ENCODE measurements around the gene PIAS1.
"Not testable (repeated sequence)": the region's sequence is repeated elsewhere in the genome, so short reads cannot be mapped to it uniquely, and the experiment has no call there.

Gene PIAS1

DNA sequence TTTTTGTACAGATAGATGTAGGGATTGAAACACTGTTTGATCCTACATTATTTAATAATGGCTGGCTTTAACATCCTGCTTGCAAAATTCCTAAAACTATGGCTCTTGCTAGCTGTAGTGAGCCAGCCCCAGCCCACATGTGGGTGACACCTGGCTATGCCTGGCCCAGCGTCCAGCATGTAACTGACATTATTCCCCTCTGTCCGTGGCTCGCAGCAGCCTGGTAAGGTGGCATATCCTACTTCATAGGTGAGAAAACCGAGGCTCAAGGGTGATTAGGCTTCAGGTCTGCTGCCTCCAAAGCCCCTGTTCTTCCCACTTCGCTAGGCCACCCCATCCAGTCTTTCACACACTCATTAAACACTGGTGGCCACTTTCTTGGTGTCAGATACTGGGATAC lies 149.4 kb downstream of the PIAS1 start:
- DNase-seq (ENCODE audit: low read depth) = no peak

DNA sequence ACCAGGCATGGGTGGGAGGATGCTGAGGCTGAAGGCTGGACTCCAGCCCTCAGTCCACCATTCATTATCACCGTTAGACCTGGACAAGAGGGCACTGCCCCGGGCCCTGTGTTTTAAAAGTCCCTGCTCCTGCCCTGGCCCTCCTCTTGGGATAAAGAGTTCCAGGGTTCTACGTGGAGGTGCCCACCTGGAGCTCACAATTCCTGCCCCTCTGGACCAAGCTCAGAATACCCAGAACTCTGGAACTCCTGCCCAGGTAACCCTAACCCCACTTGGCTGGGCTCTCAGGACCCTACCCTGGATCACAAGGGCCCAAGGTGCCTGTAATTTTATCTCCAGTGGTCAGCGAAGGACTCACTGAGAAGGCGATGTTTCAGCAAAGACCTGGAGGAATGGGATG lies 149.8 kb downstream of the PIAS1 start:
- DNase-seq (ENCODE audit: low read depth) = no peak

DNA sequence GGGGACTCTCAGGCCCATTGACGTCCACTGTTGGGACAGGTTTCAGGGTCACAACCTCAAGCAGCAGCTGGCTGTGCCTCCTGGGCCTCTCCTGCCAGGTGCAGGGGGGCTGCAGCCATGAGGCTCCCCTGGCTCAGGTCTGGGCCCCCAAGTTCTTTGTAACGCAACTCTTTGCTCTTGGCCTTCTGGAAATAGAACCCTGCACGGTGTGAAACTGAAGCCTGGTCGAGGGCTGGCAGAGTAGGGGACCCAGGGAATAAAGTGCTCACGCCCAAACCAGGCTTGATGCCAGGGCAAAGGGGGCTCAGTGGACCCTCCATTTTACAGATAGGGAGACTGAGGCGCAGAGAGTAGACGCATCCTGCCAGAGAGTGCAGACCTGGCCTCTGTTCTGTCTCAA lies 150.2 kb downstream of the PIAS1 start:
- no peak for DNase-seq (ENCODE audit: low read depth)

DNA sequence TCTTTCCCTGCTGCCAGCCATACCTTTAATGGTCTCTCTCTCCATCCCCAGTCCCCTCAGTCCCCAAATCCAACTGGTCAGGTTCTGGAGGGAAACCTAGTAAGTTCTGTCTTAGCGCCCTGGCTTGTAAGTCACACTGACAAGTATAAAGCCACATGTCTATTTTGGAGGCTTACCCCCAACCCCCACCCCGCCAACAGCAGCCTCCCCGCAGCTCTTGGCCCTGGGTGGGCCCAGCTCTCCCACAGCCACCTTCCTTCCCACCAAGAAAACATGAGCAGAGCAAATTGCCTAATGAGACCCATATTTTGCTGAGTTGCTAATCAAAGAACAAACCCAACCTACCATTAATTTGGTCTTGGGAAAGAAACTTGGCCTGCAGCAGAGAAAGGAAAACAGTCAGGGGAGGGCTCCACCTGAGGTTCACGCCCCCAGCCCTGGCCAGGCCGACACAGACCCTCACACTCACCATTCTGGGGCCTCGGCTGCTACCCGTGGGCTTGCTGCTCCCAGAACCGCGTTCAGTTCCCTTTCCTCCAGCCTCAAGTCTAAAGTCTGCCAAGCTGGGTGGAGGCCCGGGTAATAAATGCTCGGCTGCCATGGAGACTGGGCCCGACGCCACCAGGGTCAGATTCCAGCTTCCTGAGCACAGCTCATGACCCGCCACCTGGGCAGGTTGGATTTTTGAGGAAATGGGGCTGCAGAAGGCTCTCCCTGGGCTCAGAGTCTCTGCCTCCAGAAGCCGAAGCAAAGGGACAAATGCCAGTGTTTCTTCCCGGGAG lies 150.9 kb downstream of the PIAS1 start, which contains the start of gene CALML4:
Gene CALML4, minus strand, starts transcription at position 557 of the 782 bp plus-strand sequence. Its CDS starts 85 bp downstream, at position 472.
- DNase-seq (ENCODE audit: low read depth) = no peak

DNA sequence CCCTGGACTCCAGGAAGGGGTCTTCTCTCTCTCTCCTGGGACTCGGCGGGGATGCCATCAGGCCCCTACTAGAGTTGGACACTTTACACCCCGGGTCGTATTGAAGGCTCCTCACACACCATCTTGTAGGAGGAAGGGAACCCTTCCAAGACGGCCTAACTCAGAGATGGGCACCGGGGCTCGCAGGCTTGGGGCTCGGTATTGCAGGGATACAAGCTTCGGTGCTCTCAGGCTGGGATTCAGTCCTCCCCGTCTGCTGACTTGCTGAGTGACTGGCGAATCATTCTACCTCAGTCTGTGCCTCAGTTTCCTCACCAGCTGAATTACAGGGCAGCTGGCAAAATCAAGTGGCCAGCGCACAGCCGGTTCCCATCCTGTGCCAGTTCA lies 151.4 kb downstream of the PIAS1 start:
- DNase-seq (ENCODE audit: low read depth) = no peak

DNA sequence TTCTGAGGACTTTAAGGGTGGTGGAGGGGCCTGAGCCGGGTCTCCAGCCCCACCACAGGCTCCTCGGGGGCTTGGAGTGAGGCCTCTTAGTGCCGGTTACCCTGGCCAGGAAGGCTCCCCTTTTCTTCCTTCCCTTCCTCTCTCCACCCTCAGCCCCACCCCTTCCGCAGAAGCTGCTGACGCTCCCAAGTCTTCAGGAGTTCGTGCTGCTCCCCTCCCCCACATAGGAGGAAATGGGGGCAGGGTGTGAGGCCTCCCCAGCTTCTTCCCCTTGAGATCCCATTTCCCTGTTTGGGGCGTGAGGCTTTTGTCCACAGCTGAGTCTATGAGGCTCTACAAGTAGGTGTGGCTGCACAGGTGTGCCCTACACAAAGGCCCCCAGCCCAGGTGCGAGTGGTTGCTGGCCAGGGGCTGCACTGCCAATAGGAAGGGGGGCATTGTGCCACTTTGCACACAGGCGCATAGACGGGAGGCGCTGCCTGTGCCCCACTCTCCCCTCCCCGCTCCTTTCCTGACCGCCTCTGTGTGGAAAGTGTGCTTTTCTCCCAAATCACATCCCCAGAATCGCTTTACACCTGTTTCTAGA lies 151.9 kb downstream of the PIAS1 start:
- DNase-seq (ENCODE audit: low read depth) = no peak

DNA sequence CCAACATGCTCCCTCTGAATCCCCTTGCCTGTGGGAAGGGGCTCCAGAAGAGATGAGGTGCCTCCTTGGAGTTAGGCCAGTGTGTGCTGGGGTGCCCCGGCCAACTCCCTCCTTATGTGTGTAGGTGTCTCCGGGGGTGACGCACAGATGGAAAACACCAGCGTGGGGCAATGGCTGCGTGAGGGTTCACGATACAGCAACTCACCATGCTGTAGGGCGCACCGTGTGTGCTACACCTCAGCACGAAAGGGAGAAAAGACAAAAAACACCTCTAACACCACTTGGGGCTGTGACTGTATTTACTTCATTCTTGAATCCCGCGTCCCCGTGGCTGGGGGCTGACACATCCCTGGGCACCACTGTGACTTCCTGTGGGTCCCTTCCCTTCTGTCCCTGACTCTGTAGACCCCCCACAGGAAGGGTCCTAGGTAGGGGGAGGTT lies 152.6 kb downstream of the PIAS1 start:
- no peak for DNase-seq (ENCODE audit: low read depth)

DNA sequence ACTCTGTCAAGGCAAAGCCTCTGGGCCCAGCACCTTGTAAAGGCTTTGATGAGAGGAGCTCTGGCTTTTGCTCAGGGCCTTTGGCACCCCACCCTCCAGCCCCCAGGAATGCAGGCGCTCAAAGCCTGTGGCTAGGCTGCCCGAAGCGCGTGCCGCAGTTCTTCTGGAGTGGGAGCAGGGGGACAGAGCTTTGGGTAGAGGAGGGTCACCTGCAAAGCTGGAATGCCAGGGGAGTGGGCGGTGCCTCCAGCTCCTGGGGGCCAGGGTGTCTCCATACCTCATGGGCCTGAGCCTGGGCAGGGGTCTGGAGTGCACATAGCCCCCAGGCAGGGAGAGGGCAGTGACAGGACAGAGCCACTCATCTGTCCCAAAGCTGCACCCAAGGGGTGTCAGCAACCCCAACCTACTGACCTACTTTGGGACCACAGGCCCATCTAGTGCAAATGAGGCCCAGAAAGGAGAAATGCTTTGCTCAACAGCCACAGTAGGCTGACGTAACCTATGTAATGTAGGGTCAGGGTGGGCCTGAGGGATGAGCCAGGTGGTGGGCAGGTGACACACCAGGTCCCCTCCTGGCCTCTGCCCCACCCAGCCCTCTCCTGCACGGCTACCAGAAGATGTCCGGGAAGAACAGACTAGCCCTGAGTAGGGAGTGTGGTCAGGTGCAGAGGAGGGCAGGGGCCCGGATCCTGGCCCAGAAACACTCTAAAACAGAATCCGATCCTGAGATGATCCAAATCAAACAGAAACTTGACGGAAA lies 153.2 kb downstream of the PIAS1 start:
- DNase-seq (ENCODE audit: low read depth) = no peak

DNA sequence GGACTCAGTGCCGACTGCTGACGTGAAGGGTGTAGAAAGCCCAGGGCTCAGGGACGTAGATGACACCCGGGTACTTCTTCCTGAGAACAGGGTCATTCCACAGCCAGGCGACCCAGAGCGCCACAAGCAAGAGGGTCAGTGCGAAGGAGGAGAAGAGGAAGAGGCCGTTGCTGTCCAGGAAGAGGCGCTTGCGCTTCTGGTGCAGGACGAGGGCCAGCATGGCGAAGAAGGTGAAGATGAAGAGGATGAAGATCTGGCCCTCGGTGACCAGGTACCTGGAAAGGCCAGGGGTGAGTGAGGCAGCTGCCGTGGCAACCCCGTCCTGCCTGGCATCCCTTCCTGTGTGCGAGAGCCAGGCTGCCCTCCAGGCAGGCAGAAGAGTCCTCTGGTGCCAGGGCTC lies 154.0 kb downstream of the PIAS1 start:
- no peak for DNase-seq (ENCODE audit: low read depth)

DNA sequence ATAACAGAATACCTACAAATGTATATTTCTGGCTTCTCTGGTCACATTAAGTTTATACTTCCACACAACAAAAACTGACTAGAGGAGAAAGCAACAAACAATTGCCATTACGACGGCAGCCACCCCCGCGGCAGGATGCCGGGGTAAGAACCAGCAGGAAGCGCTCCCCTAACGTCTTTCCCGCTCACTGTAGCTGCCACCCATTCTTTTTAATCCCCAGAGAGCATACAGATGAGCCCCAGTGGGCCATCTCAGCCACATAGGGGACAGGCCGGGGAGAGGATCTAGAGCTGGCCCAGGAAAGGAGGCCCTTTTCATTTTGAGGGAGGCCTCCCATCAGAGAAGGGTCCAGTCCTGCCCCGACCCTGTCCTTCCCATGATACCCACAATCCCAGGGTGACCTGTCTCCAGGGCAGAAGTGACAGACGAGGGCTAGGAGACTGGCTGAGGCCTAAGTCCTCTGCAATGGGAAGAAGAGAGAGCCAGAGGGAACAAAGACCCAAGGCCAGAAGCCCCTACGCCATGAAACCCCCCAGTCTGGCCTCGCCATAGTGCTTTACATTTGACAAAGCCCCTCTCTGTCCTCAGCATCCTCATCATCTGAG lies 154.6 kb downstream of the PIAS1 start:
- DNase-seq (ENCODE audit: low read depth) = no peak

DNA sequence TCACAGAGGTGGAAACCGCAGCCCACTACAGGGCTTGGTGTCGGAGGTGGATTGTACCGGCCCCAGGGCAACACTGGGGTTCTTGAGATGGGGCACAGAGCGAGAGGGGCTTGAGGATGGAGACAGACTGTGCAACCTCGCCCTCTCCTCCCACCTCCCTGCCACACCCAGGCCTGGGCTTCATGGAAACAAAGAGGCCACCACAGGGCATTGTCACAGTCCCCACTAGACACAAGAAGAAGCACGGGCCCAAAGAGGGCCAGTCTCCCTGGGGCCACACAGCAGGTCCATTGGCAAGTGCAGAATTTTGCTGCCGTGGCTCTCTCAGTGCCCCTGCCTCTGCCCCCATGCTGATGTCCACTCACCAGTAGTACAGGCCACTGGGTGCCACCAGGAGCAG lies 155.2 kb downstream of the PIAS1 start:
- no peak for DNase-seq (ENCODE audit: low read depth)

DNA sequence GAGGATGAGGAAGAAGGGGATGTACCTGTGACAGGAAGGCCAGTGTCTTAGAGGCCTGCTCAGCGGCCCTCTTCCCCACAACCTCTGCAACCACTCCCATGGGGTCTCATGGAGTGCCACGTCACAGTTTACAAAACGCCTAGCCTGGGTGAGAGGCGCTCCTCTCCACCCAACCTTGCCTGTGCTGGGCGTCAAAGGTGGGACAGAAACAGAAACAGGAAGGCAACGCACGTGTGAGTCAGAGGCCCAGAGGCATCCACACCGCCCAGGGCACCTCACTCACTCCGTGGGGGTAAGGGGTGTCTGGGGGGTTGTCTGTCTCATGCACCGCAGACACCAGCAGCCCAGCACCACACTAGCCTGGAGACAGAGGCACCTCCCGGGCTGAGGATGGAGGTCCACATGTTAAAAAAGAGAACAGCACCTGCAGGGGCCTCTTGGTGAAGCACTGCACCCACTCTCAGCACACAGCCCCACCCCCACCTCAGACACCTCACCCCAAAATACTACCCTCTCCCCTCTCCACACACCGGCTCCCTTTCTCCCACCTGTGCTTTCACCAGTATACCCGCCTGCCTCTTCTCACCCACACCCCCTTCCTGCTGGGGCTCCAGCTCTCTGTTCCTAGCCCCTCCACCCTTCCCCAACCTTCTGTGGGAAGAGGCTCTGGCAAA lies 155.8 kb downstream of the PIAS1 start:
- no peak for DNase-seq (ENCODE audit: low read depth)

DNA sequence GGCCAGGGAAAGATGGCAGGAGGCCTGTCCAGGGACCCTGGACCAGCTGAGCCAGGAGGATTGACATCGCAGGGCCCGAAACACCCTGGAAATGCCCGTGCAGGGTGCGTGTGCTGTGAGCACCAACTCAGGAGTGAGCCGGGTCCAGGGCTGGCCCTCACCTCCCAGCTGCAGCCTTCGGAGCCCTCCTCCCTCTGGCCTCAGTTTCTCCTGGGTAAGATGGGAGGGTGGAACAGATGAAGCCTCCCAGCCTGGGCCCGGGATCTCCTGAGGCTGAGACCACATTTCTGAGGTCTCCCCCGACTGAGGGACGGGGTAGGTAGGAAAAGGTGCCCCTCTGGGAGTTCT lies 156.3 kb downstream of the PIAS1 start:
- DNase-seq (ENCODE audit: low read depth) = no peak

DNA sequence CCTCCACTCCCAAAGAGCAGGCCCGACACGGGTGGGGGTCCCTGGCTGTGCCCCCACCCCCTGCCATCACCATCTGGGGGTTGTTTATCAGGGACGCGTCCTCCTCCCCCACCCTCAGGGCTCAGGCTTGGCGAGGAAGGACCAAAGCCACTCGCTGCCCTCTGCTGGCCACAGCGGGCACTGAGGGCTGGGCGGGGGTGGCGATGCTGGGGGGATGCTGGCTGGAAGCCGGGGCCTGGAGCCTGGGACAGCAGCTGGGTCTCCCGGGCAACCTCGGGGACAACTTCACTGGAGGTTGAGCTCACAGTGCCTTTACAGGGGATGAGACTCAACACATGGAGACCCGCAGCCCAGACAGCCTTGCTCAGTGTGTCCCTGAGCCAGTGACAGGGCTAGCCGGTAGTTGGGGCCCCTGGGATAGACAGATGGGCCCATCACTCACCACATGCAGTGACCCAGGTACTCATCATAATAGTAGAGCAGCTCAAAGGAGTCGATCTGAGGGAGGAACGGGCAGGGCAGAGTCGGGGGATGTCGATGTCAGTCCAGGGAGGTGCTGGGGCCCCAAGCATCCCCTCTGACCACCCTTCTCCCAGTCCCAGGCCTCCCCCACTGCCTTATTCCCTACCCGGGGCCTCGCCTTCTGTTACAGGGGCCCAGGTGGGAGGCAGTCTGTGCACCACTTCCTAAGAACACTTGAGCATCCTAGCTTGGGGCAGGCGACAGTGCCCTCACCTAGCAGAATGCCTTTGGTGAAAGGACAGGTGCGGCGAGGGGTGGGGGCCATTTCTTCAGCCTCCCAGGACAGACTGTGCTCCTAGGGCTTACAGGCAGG lies 156.9 kb downstream of the PIAS1 start:
- DNase-seq (ENCODE audit: low read depth) = peak; percentile 24

DNA sequence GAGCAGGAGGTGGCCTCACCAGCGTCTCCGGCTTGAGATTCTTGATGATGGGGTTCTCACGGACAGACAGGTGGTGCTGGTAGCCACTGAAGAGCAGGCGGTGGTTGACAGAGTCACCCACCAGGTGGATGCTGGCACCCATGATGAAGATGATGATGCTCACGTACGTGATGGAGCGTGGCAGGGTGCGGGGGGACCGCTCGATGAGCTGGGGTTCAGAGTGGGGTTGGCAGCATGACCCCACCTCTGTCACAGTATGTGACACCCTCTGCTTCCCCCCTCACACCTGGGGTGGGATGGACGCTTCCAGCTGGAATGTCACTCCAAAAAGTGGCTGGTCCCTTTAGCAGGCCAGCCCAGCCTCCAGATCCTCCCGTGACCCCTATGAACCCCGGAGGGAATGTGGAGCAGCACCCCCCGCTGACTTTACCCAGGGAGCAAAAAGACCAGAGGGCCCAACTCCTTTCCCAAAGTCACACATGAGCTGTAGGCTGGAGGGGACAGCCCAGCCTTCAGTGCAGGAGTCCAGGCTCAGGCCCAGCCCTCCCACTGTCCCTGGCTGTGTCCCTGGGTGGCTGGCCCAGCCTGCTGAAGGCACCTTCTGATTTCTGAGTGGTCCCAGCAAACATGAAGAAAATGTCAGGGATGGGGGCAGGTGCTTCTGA lies 157.7 kb downstream of the PIAS1 start:
- DNase-seq (ENCODE audit: low read depth) = no peak

DNA sequence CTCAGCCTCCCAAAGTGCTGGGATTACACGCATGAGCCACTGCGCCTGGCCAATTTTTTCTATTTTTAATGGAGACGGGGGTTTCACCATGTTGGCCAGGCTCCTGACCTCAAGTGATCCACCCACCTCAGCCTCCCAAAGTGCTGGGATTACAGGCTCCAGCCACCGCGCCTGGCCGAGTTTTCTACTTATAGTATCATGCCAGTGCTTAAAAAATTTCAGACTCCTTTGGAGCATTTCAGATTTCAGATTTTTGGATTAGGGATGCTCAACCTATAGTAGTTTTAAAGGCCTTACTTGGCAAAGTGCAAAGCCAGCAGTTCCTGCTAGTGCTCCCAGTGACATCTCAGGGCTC lies 159.4 kb downstream of the PIAS1 start:
- not testable (repeated sequence) for DNase-seq (ENCODE audit: low read depth)

DNA sequence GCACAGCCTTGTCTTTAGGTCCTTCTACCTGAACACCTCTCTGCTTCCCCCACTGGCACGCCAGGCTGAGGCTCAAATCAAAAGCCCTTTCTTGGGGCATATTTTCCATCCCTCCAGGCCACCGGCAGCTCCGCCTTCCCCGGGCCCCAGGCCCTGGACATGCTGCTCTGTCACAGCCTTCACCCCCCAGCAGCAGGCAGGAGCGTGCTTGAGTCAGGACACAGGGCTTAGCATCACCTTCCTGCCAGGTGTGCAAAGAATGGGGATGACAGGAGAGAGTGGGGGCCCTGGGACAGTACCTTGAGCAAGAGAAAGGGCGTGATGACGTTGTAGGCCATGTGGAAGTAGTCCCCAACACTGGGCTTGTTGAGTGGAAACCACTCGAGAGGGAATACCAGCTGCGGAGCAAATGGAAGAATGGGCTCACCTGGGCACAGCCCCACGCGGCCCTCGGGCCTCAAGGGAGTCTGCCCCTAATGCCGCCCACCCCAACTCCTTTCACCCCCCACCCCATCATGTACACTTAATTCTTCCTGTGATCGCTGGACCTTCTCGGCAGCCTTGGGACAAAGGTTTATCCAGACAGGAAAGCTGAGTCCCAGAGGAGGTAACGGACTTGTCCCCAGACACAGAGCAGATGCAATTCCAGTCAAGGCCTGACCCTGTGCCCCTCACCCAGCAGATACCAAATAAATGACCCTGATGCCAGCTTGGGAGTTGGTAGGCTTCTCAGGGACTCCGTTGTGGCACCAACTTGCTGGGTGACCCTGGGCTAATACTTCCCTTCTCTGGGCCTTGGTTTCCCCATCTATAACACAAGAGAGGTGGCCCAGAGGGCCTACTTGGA lies 160.1 kb downstream of the PIAS1 start:
- DNase-seq (ENCODE audit: low read depth) = no peak

DNA sequence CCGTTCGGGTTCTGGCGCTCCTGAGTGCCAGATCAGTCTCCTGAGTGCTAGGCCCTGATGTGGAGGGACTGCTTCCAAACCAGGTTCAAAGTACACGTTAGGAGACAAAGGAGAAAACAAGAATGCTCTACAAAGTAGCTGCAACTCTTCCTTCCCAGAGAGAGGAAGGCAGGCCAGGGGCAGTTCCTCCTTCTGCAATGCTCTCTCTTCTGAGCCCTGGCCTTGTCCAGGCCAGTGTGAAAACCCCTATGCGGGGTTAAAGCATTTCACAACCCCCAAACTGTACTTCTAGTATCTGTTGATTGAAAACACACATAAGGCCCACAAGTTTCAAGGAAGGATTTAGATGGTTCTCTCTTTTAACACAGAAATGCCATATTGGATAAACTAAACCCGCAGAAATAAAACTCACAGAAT lies 160.7 kb downstream of the PIAS1 start:
- DNase-seq (ENCODE audit: low read depth) = no peak

DNA sequence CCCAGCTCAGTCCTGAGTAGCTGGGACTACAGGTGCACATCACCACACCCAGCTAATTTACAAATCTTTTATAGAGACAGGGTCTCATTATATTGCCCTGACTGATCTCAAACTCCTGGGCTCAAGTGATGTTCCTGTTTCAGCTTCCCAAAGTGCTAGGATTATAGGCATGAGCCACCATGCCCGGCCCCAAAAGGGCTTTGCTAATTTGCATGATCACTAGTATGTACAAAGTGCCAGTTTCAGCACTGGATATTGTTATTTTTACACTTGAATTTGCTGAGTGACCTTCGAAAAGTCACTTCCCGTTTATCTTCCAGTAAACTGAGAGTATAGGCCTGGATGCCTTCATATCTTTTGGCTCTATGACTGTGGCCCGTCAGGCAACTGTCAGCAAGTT lies 163.2 kb downstream of the PIAS1 start:
- no peak for DNase-seq (ENCODE audit: low read depth)

DNA sequence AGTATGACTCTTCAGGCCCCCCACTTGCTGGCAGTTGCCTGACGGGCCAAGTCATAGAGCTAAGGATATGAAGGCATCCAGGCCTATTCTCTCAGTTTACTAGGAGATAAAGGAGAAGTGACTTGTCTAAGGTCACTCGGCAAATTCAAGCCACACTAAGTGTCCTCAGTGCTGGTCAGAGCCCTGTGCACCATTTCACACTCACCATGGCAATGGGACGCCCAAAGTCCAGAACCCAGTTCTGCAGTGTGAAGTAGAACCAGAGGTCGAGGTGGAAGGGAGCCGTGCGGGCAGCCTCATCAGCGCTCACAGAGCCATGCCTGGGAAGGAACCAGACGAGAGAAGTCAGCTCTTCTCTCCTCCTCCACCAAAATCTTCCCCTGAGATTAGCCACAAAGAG lies 164.2 kb downstream of the PIAS1 start:
- no peak for DNase-seq (ENCODE audit: low read depth)
